ENCODE measurements around the gene GPR87. TPM values are rescaled to one million over a fixed set of nuclear protein-coding genes. Genes with fewer than 3 reads are reported as not detected.

Gene GPR87
- total RNA-seq, 5 donors from 2014 or later (not counting 1 experiment from before 2014, with no cell fraction given): not detected

Other genes starting within 250 kb of the GPR87 start
- 1 to 10 TPM in 2 of 5 donors, under 1 TPM in 3; 0.55 to 2.1 (median 0.66) TPM for gene MED12L, start 231.2 kb downstream of the GPR87 start, total RNA-seq
- 10 to 100 TPM; 23.2 to 67.2 (median 51.9) TPM for gene GPR171, start 113.6 kb downstream of the GPR87 start, total RNA-seq
- under 1 TPM; 0.30 to 0.73 (median 0.58) TPM for gene P2RY14, start 38.3 kb downstream of the GPR87 start, total RNA-seq
- not detected for gene P2RY13, start 12.7 kb upstream of the GPR87 start, total RNA-seq
- under 1 TPM in 1 of 5 donors, not detected in 4; 0.51 TPM for gene P2RY12, start 67.9 kb upstream of the GPR87 start, total RNA-seq
- gene IGSF10, start 144.2 kb upstream of the GPR87 start, total RNA-seq: under 1 TPM in 3 of 5 donors, not detected in 2; 0.03 to 0.15 (median 0.09) TPM